Mesenchymal stem cell (in vitro differentiated cells and primary cell): ENCODE results near the gene AR.

Source experiments
- DNase-seq: peaks from one replicate; pipeline ENCODE4 v3.0.0-alpha.2; 2013
- H2AFZ ChIP-seq: one replicate; pipeline ENCODE4 v1.6.1; 2013; ENCODE audit warnings: low read depth, mild to moderate bottlenecking, control low read depth, inconsistent platforms, low read length, moderate library complexity
- H2AK5ac ChIP-seq: 2 replicates; pipeline ENCODE4 v1.6.1; 2013; ENCODE audit warnings: low read length, moderate library complexity, mild to moderate bottlenecking, inconsistent platforms; ENCODE audit not compliant: severe bottlenecking
- H2BK120ac ChIP-seq: one replicate; pipeline ENCODE4 v1.6.1; 2013; ENCODE audit warnings: low read depth, mild to moderate bottlenecking, inconsistent platforms, low read length, moderate library complexity
- H2BK12ac ChIP-seq, 2 experiments: one replicate each; pipeline ENCODE4 v1.6.1; 2013; ENCODE audit warnings: inconsistent platforms in 2 of 2, low read length in 2 of 2, mild to moderate bottlenecking in 2 of 2, moderate library complexity in 2 of 2, control low read depth in 1 of 2
- H2BK15ac ChIP-seq: one replicate; pipeline ENCODE4 v1.6.1; 2013; ENCODE audit warnings: mild to moderate bottlenecking, low read depth, inconsistent platforms; ENCODE audit not compliant: poor library complexity, severe bottlenecking
- H2BK5ac ChIP-seq: 2 replicates; pipeline ENCODE4 v1.6.1; 2013; ENCODE audit warnings: low read depth, mild to moderate bottlenecking, low read length, control low read depth, inconsistent platforms; ENCODE audit not compliant: poor library complexity, severe bottlenecking
- H3K14ac ChIP-seq, 2 experiments: one replicate each; pipeline ENCODE4 v1.6.1; 2013; ENCODE audit warnings: inconsistent platforms in 2 of 2, low read length in 2 of 2, control low read depth in 1 of 2, mild to moderate bottlenecking in 1 of 2, moderate library complexity in 1 of 2
- H3K18ac ChIP-seq, 2 experiments: one replicate each; pipeline ENCODE4 v1.6.1; 2013; ENCODE audit warnings: inconsistent platforms in 2 of 2, low read length in 2 of 2, control low read depth in 1 of 2, low read depth in 1 of 2, mild to moderate bottlenecking in 1 of 2
- H3K23ac ChIP-seq, 2 experiments: one replicate each; pipeline ENCODE4 v1.6.1; 2013; ENCODE audit warnings: inconsistent platforms in 2 of 2, low read length in 2 of 2, mild to moderate bottlenecking in 2 of 2, moderate library complexity in 2 of 2, control low read depth in 1 of 2
- H3K27ac ChIP-seq: 2 replicates; pipeline ENCODE4 v1.5.1; 2013; ENCODE audit warnings: mild to moderate bottlenecking, moderate library complexity, low read length, control low read depth, inconsistent platforms; ENCODE audit not compliant: poor library complexity, severe bottlenecking
- H3K27me3 ChIP-seq, 2 experiments: 2 replicates each; pipeline versions ENCODE4 v1.6.1 to v1.7.0; 2013; ENCODE audit warnings: low read length in 2 of 2, mild to moderate bottlenecking in 2 of 2, moderate library complexity in 2 of 2, control low read depth in 1 of 2, inconsistent platforms in 1 of 2; ENCODE audit not compliant: control insufficient read depth in 1 of 2, insufficient read depth in 1 of 2
- H3K36me3 ChIP-seq, 2 experiments: 2 replicates each; pipeline versions ENCODE4 v1.6.1 to v1.7.0; 2013; ENCODE audit warnings: low read length in 2 of 2, control low read depth in 1 of 2, inconsistent platforms in 1 of 2, low read depth in 1 of 2, mild to moderate bottlenecking in 1 of 2; ENCODE audit not compliant: insufficient read depth in 2 of 2, control insufficient read depth in 1 of 2
- H3K4ac ChIP-seq, 2 experiments: one replicate each; pipeline ENCODE4 v1.6.1; 2013; ENCODE audit warnings: inconsistent platforms in 2 of 2, low read length in 2 of 2, mild to moderate bottlenecking in 2 of 2, moderate library complexity in 2 of 2, control low read depth in 1 of 2, low read depth in 1 of 2
- H3K4me1 ChIP-seq: 2 replicates; pipeline ENCODE4 v1.6.1; 2013; ENCODE audit warnings: low read depth, low read length, control low read depth; ENCODE audit not compliant: control insufficient read depth, insufficient read depth
- H3K4me2 ChIP-seq: 2 replicates; pipeline ENCODE4 v1.6.1; 2013; ENCODE audit warnings: low read length, mild to moderate bottlenecking, inconsistent platforms; ENCODE audit not compliant: poor library complexity, severe bottlenecking
- H3K4me3 ChIP-seq, 2 experiments: 2 replicates each; pipeline versions ENCODE4 v1.5.1 to v1.7.0; 2013; ENCODE audit warnings: low read length in 2 of 2, mild to moderate bottlenecking in 2 of 2, control low read depth in 1 of 2, low read depth in 1 of 2; ENCODE audit not compliant: insufficient read depth in 1 of 2
- H3K79me1 ChIP-seq: replicated peaks from 2 replicates; pipeline ENCODE4 v1.6.1; 2013; ENCODE audit warnings: mild to moderate bottlenecking, control low read depth, low read length, inconsistent platforms; ENCODE audit not compliant: poor library complexity, severe bottlenecking
- H3K9ac ChIP-seq: 2 replicates; pipeline ENCODE4 v1.7.0; 2013; ENCODE audit warnings: mild to moderate bottlenecking, low read length, moderate library complexity
- H3K9me3 ChIP-seq: 2 replicates; pipeline ENCODE4 v1.7.0; 2013; ENCODE audit warnings: mild to moderate bottlenecking, low read length; ENCODE audit not compliant: control insufficient read depth
- H4K8ac ChIP-seq: one replicate; pipeline ENCODE4 v1.6.1; 2013; ENCODE audit warnings: inconsistent platforms, mild to moderate bottlenecking, low read length, moderate library complexity
- H4K91ac ChIP-seq: one replicate; pipeline ENCODE4 v1.6.1; 2013; ENCODE audit warnings: mild to moderate bottlenecking, low read length, inconsistent platforms
- WGBS: methylation state at CpG from one replicate; pipeline ENCODE4 v1.1.7; 2013; ENCODE audit warnings: mixed read lengths; 5-methylcytosine and 5-hydroxymethylcytosine counted together

Gene AR

DNA sequence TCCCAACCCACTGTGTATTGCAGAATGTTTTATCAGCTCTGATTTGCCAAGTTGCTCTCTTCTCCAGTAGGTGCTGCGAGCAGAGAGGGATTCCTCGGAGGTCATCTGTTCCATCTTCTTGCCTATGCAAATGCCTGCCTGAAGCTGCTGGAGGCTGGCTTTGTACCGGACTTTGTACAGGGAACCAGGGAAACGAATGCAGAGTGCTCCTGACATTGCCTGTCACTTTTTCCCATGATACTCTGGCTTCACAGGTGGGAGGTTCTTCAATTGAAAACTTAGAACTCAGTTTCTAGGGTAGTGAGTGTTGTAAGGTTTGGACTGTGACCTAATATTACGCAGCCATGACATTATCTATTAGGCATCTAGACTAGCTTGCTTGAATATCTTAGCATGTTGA, 24.9 kb downstream of the AR start:
- 88% methylated on average over 4 of the region's 5 CpGs for WGBS
- Histone ChIP-seq H2BK120ac (no peak overlapping the region), H3K18ac (no peak overlapping the region), H4K8ac (no peak overlapping the region), H3K14ac (no peak overlapping the region), H2BK12ac (no peak overlapping the region), H3K36me3 (no peaks in the 10 kb centered on the region), H3K9ac (no peak overlapping the region), H2BK15ac (no peak overlapping the region), H3K4me1 (no peaks in the 10 kb centered on the region), H3K9me3 (no peaks in the 10 kb centered on the region), H2AFZ (no peak overlapping the region), H2AK5ac (no peak overlapping the region), H3K23ac (no peak overlapping the region), H3K4ac (no peak overlapping the region), H3K4me2 (no peak overlapping the region), H3K27me3 (peaks cover 0 to 4% of the 10 kb centered on the region in 2 experiments), H2BK5ac (no peak overlapping the region), H4K91ac (no peak overlapping the region), H3K4me3 (no peak overlapping the region), H3K79me1 (peaks cover 2% of the 10 kb centered on the region), H3K27ac (no peak overlapping the region)
- no peak for DNase-seq

DNA sequence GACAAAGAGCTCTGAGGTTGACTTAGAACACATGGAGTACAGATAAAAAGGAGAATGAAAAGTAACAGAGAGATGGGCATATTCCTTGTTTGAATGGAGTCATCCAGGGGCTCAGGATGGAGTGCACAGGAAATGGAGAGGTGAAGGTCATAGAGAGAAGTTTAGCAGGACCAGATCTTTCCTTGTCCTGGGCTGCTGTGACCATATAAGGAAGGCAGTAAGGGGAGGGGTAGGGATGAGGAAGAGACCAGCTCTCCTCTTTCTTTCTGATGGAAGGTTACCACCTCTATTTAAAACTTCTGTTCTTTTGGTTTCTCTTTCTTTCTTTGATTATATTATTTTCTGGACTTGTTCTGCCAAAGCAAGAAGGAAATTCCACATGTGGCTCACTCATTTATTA, 27.0 kb downstream of the AR start:
- no peak overlapping the region for H4K8ac ChIP-seq
- H3K4ac ChIP-seq = no peak overlapping the region
- H3K23ac ChIP-seq = no peak overlapping the region
- H3K27ac ChIP-seq = no peak overlapping the region
- no peak overlapping the region for H3K4me3 ChIP-seq
- H3K36me3 ChIP-seq = no peaks in the 10 kb centered on the region
- H3K4me1 ChIP-seq = no peaks in the 10 kb centered on the region
- no peak overlapping the region for H2BK12ac ChIP-seq
- H3K79me1 ChIP-seq = peaks cover 4% of the 10 kb centered on the region
- no peak overlapping the region for H2BK5ac ChIP-seq
- no peak overlapping the region for H3K14ac ChIP-seq
- no peaks in the 10 kb centered on the region for H3K9me3 ChIP-seq
- H3K18ac ChIP-seq = no peak overlapping the region
- peaks cover 0 to 4% of the 10 kb centered on the region in 2 experiments for H3K27me3 ChIP-seq
- H3K9ac ChIP-seq = no peak overlapping the region
- no peak overlapping the region for H2AFZ ChIP-seq
- no peak overlapping the region for H2BK15ac ChIP-seq
- no peak overlapping the region for H3K4me2 ChIP-seq
- H2BK120ac ChIP-seq = no peak overlapping the region
- H2AK5ac ChIP-seq = no peak overlapping the region
- DNase-seq = no peak
- H4K91ac ChIP-seq = no peak overlapping the region

DNA sequence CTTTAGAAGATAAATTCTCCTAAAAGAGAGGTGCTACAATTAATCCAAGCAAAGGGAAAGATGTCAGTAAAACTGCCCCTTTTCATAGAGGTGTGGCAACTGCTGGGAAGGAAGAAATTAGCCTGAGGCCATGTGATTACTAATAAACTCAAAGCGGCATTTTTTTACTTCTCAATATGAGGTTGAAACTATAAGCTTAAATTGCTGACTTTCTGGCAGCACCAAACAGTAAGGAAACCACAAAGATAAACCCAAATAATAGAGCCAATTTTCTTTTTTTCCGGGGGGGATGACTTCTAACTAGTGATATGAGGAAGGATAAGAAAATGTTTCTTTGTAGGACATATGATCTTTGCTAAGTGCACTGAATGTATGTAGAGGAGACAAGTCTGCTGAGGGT, 30.9 kb downstream of the AR start:
- Histone ChIP-seq H3K27ac (no peak overlapping the region), H3K4me3 (no peak overlapping the region), H3K9ac (no peak overlapping the region), H4K8ac (no peak overlapping the region), H2BK120ac (no peak overlapping the region), H3K9me3 (no peaks in the 10 kb centered on the region), H2BK5ac (no peak overlapping the region), H2AK5ac (no peak overlapping the region), H2AFZ (no peak overlapping the region), H3K27me3 (peaks cover 0 to 3% of the 10 kb centered on the region in 2 experiments), H3K4me1 (no peaks in the 10 kb centered on the region), H3K23ac (no peak overlapping the region), H2BK15ac (no peak overlapping the region), H3K36me3 (no peaks in the 10 kb centered on the region), H3K4me2 (no peak overlapping the region), H3K18ac (no peak overlapping the region), H3K79me1 (peaks cover 4% of the 10 kb centered on the region), H3K4ac (no peak overlapping the region), H3K14ac (no peak overlapping the region), H4K91ac (no peak overlapping the region), H2BK12ac (no peak overlapping the region)
- 93% methylated on average over 1 of the region's 2 CpGs for WGBS
- DNase-seq = no peak

- no peak overlapping the region for H2BK12ac ChIP-seq
- no peak overlapping the region for H3K27ac ChIP-seq
- no peaks in the 10 kb centered on the region for H3K79me1 ChIP-seq
- no peak overlapping the region for H4K8ac ChIP-seq
- no peak overlapping the region for H3K4me2 ChIP-seq
- H2BK15ac ChIP-seq = no peak overlapping the region
- H3K18ac ChIP-seq = no peak overlapping the region
- no peaks in the 10 kb centered on the region for H3K4me1 ChIP-seq
- no peak overlapping the region for H2AFZ ChIP-seq
- no peak overlapping the region for H3K14ac ChIP-seq
- DNase-seq = no peak
- no peak overlapping the region for H2AK5ac ChIP-seq
- no peak overlapping the region for H3K9ac ChIP-seq
- no peak overlapping the region for H2BK120ac ChIP-seq
- no peak overlapping the region for H3K4me3 ChIP-seq
- no peaks in the 10 kb centered on the region for H3K9me3 ChIP-seq
- no peak overlapping the region for H3K23ac ChIP-seq
- WGBS = 86% methylated on average over 1 of the region's 4 CpGs
- peaks cover 0 to 11% of the 10 kb centered on the region in 2 experiments for H3K27me3 ChIP-seq
- no peak overlapping the region for H4K91ac ChIP-seq
- H2BK5ac ChIP-seq = no peak overlapping the region
- H3K36me3 ChIP-seq = no peaks in the 10 kb centered on the region
- no peak overlapping the region for H3K4ac ChIP-seq
Measured at GRCh38 chrX:67582436-67582835, 38.6 kb downstream of the AR start.
